Activated gamma-delta T cell treated with Interleukin-2 at 50 U/mL for 16 hours (primary cell): ENCODE results near the gene MEF2B.

Experiments used
- DNase-seq: peaks from one replicate; pipeline ENCODE4 v3.0.0-alpha.2; 2020

The MEF2B gene

DNA sequence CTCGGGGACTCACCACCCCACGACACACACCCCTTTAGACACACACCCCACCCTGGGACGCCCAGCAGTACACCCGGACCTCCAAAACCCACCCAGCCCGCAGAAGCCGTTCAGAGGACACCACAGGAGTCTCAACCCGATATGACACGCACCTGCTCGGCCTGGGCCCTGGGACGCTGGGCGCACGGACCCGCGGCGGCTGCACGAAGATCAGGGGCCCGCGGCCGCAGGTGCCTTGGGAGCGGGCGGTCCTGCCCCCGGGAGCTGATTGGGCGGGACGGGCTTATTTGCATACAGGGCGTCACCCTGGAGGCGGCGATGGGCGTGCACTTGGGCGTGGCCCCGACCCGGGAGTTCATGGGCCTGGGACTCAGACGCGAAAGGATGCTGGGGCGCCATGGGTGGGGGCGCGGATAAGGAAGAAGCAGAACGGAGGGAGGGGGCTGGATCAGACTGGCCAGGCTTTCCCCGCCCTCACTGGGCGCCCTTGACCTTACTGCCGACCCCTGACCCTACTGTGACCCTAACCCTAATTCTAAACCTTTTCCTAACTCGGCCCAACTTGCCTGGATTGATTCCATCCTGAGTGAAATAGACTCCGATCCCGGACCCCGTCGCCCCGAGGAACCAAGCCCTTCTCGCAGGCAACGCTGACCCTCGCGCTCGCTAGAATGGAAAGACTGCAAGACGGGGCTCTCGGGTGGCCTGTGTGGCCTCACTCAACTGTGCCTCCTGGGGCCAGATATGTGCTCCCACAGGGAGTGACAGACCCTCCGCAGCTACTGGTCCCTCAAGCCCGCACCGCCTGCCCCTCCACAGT, at the start of gene MEF2B:
MEF2B (minus strand) TSS at position 211 of the 820 bp plus-strand sequence. CDS start 19,528 bp downstream, outside the sequence.
- DNase-seq, result peak; percentile 66

GRCh38 chr19:19218911-19219310, 48.8 kb upstream of the MEF2B start:
- DNase-seq, result no peak

DNA sequence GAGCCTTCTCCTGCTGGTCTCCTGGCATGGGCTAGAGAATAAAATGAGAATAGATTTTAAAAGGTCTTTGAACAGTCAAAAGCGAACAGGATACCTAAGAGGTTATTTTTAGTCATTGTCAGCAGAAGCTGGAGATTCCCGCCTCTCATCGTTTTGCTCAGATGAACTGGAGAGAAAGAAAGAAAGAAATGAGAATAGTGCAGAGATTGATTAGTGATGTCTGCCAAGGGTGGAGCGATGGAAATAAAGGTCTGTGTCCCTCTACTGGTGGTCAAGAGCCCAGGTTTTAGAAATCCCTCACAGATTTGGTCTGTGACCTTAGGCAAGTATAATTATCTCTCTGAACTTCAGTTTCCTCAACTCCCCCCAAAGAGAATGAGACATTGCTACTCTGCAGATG, 47.0 kb upstream of the MEF2B start:
- DNase-seq, result no peak

DNA sequence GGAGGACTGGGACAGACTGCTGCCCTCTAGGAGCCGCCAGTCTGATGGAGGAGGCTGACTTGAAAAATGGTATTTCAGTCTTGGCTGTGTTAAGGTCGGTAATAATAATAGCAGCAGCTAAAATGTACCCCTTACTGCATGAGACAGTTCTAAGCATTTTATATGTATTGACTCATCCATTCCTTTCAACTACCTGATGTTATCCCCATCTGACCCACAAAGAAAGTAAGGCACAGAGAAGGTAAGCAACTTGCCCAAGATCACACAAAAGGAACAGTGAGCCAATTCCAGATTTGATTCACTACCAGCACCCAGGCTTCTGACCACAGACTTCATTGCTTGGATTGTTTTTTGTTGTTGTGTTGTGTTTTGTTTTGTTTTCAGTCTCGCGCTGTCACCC, 45.7 kb upstream of the MEF2B start:
- no peak for DNase-seq

- DNase-seq, result no peak
These were observed 44.8 kb upstream of the MEF2B start for GRCh38 chr19:19214892-19215291.

DNA sequence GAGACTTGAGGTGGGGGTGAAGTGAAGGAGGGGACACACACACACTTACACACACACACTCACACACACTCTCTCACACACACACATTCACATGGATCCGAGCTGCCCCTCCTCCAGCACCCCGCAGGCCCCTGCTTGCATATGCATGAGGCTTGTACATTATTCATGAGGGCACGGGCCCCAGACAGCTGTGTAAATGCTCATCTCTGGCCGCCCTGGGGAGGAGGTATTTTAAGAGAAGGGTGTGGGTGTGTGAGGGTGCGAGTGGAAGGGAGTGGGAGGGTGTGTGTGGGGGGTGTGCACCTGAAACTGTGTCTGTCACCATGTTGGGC, 44.1 kb upstream of the MEF2B start:
- no peak for DNase-seq

DNA sequence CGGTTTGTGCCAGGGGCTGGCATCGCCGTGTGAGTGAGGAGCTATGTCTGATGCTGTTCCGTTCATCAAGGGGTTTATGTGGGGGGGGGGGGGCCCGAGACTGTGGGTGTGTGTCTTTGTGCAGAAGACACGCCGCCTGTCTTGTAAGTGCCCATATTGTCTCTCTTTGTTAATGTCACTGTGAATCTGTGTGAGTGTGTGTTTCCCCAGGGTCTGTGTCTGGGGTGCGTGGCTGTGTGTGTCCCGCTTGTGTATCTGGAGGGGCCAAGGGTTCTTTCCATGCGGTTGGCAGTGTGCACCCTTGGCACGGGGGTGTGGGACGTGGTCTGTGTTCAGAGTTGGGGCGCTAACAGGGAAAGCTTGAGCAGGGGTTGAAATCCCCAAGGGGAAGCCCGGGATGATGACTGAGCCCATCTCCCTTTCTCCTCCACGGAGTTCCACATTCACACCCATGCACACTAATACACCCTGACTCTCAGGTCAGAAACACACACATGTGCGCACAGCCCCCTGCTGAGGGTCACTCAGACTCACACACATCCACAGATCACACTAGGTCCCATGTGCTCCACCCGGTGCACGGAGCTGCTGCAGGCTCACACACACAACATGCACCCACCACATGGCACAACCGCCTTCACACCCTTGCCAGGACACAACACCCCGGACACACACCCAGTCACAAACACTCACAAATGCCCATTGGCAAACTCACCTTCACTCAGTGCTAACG, 43.5 kb upstream of the MEF2B start:
- DNase-seq, result no peak

DNA sequence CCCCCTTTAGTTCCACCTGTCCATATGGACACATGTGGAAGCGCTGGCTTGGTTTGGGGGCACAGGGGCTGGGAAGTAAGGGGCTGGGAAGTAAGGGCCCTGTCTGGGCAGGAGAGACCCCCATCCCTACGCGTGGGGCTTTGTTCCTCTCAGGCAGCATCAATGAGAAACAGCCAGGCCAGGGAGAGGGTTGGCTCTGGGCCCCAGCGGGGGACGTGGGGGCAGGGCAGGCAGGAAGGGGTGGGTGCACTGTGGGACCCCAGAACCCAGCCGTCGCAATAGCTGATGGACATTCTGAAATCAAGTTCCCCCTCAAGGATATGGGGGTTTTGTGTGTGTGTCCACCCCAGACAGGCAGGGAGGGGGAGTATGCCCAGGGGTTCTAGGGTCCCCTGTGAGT, 42.9 kb upstream of the MEF2B start:
- no peak for DNase-seq

GRCh38 chr19:19211499-19212420, 41.7 kb upstream of the MEF2B start, which contains the start of gene NCAN:
Gene NCAN, plus strand, starts transcription at chr19:19211958. Its CDS starts 4,996 bp downstream, at chr19:19216954.
- no peak for DNase-seq

GRCh38 chr19:19209372-19209771, 39.3 kb upstream of the MEF2B start:
- DNase-seq, result no peak

- DNase-seq, result no peak
These were observed 37.8 kb upstream of the MEF2B start for GRCh38 chr19:19207637-19208572.

DNA sequence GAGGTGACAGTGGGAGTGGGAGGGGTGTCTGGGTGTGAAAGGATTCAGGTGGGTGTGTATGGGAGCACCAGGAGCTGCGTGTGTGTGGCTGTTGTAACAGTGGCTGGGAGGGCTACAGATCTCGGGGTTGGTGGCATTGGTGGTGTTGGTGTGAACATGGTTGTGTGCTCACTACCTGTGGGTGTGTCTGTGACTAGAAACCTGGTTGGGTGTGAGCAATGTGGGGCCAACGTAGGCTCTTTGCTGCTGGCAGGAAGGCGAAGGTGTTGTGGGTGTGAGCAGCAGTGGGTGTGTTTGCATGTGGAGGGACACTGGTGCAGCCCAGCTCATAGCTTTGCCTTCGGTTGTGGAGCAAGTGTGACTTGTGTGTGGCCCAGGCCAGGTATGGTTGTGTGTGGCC, 36.9 kb upstream of the MEF2B start:
- DNase-seq, result no peak

DNA sequence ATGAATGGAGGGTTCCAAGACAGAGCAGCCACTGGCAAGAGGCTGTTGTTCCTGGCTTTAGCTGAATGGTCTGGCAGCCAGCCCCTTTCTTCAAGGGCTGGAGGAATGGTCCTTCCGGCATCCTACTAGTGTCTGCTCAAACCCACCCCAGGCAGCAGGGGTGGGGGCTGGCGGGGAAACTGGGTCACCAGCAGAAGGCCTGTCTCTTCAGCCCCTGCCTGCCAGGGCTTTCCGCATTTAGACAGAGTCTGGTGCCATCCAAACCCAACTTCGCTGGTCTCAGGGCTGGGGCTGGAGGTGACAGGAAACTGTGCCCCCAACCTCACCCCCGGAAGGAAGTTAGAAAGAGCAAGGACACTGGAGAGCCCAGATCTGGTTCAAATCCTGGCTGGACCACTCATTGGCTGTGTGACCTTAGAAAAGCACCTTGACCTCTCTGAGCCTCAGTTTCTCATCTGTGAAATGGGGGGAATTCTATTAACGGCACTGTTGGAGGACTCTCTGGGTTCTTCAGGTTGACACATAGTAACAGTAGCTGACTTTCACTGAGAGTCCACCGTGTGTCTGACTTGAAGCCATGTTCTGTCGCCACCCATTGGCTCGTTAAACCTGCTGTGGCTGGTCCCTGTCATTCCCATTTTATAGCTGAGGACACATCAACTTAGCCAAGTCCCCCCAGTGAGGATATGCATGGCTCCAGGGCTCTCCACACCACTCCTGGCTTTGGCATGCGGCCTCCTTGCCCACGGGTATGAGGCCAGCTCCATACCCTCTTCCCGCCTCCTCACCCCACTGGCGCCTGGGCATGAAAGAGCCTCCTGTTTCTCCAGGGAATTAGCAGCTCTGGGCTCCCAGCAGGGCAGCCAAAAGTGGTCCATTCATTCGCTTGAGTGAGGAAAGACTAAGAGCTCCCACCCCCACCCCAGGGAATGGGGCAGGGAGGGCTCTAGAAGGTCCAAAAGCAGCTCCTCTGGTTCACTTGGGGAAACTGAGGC, 35.6 kb upstream of the MEF2B start:
- DNase-seq, result no peak

- DNase-seq, result no peak
These were observed 34.1 kb upstream of the MEF2B start for GRCh38 chr19:19204181-19204580.

DNA sequence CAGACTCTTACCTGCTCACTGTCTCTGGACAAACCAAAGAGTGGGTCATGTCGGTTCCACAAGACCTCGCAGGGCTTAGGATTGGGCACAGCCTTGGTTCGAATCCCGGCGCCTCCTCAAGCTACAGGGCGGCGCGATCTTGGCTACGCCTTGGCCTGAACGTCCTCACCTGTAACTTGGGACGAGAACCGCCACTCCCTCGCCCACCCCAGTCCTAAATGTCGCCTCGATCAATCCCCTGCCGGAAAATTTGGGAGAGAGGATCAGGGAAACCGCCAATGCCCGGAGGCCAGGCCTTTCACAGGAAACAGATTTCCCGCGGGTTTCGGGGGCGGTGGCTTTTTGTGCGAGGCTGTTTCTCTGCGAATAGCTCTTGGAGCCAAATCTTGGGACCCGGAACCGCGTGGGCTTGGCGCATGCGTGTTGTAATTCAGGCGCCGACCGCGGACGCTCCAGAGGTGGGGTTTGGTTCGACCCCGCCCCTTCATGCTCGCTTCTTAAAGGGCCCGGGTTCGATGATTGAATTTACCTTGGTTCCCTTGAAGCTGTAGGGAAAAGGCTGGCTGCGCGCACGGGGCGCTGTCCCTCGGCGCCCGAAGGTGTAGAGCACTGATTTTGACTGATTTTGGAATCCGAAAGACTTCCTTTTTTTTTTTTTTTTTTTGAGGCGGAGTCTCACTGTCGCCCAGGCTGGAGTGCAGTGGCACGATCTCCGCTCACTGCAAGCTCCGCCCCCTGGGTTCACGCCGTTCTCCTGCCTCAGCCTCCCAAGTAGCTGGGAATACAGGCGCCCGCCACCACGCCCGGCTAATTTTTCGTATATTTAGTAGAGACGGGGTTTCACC, 33.2 kb upstream of the MEF2B start, which contains the start of gene NR2C2AP:
NR2C2AP (minus strand) TSS at position 403 of the 845 bp plus-strand sequence; CDS start at position 49, 354 bp downstream.
- peak; percentile 91 for DNase-seq

DNA sequence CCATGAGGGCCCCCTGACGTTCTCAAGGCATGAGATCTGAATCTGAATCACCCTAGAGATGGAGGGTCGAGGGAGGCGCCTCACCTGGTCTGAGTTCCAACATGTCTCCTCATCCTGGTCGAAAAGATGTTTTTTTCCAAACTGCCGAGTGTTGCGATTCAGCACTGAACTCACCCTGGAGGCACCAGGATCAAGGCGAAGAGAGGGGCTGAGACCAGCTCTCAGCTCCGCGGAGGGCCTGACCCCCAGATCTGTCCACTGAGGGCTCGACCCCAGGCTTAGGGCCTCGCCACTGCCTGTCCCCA, 32.6 kb upstream of the MEF2B start:
- DNase-seq, result no peak

DNA sequence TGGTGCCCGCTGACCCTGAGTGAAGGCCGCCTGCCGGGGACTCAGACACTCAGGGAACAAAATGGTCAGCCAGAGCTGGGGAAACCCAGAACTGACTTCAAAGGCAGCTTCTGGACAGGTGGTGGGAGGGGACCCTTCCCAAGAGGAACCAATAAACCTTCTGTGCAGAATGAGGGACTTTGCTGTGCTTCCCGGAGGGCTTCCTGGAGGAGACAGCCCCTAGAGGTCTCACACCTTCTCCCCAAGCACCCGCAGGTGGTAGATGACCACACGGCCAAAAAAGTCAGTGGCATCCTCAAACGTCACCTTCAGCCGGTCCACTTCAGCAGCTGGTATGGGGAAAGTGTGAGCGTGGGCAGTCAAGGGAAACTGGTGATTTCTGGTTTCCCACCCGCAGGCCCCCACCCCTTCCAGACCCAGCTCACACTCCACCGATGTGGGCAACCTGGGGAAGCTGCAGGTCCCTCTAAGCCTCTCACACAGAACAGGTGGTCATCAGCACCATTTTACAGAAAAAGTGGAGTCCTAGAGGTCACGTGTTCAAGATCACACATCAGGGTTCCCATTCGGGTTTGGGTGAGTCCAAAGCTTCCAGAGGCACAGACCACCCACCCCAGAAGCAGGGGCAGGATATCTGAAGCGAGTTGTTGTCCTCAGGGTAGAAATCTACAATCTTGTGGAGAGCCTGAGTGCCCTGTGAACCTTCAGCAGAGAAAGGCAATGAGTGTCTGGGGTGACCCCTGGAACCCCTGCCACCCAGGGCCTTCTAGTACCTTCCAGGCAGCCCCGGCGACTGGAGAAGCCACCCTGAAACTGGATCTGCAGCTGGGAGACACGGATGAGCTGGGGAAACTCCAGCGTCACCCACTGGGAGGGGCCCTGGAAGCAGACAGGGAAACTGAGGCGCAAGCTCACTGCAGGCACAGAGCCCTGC, 31.9 kb upstream of the MEF2B start:
- no peak for DNase-seq

GRCh38 chr19:19193926-19194325, 23.9 kb upstream of the MEF2B start:
- DNase-seq, result no peak
